ENCODE data around the gene NHSL2.
"Not testable (repeated sequence)": the region's sequence is repeated elsewhere in the genome, so short reads cannot be mapped to it uniquely, and the experiment has no call there.

The NHSL2 gene

DNA sequence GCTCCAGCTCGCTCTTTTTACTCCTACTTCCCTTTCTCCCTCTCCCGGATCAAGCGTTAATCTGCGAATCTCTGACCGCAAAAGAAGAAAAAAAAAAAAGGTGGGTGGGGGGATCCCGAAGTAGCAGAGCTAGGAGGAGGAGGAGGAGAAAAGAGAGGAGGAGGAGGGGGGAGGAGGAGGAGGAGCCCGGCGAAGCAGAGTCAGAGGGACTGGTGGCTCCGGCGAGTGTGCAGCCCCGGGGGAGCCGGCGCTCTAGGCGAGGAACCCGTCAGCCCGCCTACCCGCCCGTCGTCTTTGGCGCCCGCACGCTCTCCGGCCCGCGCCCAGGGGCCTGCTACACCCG is at the start of gene NHSL2:
Gene NHSL2 (plus strand): TSS at position 203 of the 343 bp plus-strand sequence.
- DNase-seq (ENCODE audit: low read depth in 3 of 3) = peak in 2 of 3 experiments; percentile 5 to 31

DNA sequence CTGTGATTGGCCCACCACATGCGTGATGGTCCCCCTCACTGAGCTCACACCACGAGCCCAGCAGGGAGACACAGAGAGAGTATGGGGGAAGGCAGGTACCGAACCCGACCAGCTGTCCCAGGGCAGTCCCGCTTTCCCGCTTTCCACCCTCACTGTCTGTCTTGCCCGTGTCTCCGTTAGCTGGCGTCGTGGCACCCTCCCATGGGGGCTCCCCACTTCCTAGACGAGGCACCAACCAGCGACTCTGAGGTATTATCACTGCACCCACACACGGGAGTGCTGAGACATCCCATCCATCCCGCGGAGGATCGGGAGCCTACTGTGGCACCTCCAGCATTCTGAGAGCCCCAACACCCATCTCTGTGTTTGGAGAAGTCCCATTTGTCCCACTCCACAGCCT is 43.0 kb upstream of the NHSL2 start:
- DNase-seq (ENCODE audit: low read depth in 3 of 3) = no peak

DNA sequence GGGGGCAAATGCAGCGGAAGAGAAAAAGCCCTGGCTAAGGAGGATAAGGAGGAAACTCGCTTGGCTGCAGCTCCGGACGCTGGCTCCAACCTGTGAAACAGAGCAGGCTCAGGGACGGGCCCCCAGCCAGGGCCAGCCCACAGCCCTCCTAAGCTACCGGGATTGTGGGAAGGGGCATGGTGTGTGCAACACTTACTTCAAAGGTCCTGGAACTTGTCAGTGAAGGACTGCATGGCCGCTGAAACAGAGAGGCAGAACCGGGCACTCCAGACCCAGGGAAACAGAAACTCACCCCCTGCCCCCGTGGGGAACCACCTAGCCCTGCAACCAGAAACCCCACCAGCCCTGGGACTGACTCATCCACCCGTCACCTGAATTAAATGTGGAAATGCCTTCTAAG is 41.1 kb upstream of the NHSL2 start:
- not testable (repeated sequence) for DNase-seq (ENCODE audit: low read depth in 3 of 3)

DNA sequence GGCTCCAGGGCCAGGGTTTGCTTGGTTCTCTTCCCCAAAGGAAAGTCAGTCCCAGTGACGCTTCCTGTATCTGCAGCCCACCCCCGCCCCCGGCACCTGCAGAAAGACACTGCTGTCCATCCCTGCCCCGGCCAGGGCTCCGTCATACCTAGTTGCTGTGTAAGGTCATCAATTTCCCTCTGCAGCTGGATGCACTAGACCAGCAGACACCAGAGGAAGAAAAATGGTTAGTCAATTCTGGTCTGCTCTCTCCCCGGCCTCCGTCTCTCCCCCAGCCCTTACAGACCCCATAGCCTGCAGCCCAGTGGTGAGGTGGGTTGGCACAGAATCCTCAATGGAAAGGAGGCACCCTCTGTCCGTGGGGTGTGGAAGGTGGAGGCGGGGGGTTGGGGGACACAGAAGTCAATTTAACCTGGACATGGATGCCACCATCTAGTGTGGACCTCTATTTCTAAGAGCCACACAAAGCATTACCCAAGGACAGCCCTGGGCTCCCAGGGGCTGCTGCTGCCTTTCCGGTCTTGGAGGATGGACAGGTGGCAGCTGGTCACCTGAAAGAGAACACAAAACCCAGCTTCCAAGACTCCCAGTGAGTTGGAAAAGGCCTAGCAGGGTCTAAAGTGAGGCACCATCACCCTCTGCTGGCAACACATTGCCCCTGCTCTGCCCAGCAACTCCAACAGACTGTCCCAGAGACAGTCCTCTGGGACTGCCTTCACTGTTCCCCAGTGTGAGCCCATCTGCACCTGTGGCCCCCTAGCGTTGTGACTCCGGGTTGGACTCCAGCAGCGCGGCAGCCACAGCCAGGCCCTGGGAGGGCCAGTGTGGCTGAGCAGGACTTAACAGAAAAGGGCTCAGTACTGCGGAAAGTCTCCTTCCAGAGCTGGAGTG is 40.2 kb upstream of the NHSL2 start:
- no peak for DNase-seq (ENCODE audit: low read depth in 3 of 3)

DNA sequence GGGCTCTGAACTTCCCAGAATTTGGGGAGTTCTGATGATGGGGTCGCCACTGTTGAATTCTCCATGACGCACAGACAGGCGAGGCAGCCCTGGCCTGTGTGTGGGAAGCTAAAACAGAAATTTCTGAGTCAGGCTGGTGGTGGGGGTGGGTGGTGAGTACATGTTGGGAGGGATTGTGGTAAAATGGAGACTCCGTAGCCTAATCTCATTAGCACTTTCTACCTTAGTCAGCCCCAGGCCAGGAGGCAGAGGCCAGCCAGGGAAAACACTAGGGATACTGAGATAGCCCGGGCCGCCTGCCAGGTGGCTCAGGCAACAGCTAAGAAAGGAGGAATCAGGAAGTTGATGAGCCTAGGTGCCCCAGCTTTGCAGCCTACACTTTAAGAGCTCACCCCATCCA is 39.3 kb upstream of the NHSL2 start:
- no peak for DNase-seq (ENCODE audit: low read depth in 3 of 3)

DNA sequence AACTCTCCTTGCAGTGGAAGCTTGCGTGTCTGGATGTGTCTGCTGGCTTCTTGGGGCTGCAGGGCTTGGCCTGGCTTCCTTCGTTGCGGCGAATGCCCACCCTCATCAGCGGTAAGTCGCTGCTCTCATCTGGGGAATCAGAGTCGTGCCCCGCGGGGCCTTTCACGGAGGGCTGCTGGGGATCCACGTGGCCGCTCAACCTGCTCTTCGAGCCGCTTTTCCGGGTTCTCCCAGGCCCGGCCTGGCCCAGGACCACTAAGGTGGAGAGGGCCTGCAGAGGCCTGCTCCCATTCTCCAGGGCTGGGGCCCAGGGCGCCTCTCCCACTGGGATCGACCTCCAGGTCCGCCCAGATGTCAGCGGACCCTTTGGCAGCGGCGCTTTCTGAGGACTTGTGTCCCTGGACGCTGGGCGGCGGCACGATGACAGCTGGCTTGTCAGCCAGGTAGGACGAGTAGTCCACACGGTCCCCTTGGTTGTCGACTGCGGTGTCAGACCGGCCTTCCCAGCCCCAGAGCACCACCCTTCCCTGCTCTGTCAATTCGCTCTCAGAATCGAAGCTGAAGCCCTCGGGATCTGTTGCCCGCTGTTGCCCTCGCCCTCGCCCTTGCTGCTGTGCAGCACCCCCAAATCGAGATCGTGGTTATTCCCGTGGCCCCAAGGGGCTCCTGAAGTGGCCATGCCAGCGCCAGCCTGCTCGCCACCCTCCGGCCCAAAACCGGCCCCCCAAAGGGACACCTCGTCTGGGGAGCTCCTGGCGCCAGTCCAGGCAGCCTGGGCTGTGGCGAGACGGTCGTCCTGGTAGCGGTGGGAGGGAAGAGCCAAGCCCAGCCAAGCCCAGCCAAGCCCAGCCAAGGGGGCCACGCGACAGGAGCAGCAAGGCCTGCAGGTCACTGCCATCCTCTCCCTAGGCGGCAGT is 37.8 kb upstream of the NHSL2 start:
- no peak for DNase-seq (ENCODE audit: low read depth in 3 of 3)

DNA sequence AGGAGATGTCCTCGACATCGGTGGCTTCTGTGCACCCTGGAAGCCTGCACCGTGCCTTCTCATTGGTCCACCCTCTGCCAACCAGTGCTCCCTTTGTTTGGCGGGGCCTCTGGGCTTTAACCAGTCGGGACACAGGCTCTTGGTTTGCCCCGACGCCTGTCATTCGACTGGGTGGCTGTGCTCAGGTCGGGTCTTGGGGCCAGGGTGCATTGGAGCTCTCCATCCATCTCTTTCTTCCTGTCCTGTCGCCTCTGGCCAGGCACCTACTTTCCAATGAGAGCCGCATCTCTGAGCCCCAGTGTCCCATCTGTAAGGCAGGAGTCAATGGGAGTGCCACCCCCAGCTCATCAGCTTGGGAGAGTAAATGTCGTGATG is 37.2 kb upstream of the NHSL2 start:
- DNase-seq (ENCODE audit: low read depth in 3 of 3) = no peak

DNA sequence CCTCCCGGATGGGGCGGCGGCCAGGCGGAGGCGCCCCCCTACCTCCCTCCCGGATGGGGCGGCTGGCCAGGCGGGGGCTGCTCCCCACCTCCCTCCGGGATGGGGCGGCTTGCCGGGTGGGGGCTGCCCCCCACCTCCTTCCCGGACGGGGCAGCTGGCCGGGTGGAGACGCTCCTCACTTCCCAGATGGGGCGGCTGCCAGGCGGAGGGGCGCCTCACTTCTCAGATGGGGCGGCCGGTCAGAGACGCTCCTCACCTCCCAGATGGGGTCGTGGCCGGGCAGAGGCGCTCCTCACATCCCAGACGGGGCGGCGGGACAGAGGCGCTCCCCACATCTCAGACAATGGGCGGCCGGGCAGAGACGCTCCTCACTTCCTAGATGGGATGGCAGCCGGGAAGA is 33.8 kb upstream of the NHSL2 start:
- DNase-seq (ENCODE audit: low read depth in 3 of 3) = not testable (repeated sequence)

DNA sequence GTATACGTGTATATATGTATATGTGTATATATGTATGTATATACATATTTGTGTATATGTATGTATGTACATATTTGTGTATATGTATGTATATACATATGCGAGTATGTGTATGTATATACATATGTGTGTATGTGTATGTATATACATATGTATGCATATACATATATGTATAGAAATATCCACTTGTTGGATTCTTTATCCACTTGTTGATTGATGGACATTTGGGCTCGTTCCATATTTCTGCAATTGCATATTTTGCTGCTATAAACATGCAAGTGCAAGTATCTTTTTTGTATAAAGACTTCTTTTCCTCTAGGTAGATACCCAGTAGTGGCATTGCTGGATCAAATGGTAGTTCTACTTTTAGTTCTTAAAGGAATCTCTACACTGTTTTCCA is 25.5 kb upstream of the NHSL2 start:
- no peak for DNase-seq (ENCODE audit: low read depth in 3 of 3)

DNA sequence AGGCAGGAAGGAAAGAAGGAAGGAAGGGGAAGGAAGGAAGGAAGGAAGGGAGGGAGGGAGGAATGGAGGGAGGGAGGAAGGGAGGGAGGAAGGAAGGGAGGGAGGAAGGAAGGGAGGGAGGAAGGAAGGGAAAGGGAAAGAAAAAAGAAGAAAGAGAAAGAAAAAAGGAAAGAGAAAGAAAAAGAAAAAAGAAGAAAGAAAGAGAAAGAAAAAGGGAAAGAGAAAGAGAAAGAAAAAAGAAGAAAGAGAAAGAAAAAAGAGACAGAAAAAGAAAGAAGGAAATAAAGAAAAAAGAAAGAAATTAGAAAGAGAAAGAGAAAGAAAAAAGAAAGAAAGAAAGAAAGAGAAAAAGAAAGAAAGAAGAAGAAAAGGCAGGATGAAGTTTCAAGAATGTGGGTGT is 15.0 kb upstream of the NHSL2 start:
- no peak for DNase-seq (ENCODE audit: low read depth in 3 of 3)

DNA sequence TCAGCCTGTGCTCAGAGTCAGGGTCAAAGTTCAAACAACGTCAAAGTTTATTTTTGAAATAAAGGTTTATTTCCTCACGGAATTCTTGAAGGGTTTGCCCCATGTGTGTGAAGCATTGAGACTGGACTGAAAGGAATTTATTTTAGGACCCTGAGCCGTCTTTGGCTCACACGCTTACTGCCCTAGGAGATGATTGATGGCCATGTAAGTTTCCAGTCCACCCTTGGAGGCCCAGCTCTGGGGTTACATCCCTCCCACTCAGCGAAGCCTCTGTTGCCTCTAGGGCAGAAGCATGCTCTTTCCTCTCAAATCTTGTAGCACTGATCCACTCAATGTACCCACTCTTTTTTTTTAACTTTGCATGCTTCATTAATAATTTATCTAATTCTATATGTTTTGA is 4.5 kb upstream of the NHSL2 start:
- no peak for DNase-seq (ENCODE audit: low read depth in 3 of 3)

DNA sequence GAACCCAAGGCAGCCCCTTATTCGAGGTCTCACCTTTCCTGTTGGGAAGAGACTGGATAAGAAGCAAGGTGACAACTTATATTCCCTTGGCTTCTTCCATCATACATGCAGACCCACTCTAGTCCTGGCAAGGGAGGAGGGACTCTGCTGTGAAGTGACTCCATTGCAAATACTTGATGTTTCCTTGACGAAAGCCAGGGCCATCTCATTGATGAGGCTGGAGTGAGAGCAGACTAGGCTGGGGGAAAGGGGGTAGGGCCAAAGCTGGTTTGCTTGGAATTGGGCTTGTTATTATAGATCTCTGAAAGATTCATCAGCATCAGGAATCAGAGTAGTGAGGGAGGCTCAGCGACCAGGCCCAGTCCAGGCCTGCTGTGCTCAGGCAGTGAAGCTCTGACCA is 2.3 kb upstream of the NHSL2 start:
- no peak for DNase-seq (ENCODE audit: low read depth in 3 of 3)

DNA sequence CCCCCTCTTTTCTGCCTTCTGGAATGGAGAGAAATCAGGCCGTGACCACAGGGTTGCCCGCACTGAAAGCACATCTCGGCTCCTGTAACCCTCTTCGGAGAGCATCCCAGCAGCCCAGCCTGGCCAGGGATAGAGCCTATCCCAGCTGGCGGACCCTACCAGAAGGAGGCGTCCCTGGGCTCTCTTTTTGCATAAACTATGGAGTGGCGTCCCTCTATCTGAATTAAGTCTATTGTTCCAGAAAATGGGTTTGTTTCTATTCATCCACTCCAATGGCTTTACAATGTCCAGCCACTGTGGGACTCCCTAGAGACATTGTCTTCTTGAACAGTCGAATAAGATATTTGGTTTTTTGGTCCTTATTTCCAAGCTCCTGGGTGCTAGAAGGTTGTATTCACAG is 689 bp upstream of the NHSL2 start:
- DNase-seq (ENCODE audit: low read depth in 3 of 3) = no peak

DNA sequence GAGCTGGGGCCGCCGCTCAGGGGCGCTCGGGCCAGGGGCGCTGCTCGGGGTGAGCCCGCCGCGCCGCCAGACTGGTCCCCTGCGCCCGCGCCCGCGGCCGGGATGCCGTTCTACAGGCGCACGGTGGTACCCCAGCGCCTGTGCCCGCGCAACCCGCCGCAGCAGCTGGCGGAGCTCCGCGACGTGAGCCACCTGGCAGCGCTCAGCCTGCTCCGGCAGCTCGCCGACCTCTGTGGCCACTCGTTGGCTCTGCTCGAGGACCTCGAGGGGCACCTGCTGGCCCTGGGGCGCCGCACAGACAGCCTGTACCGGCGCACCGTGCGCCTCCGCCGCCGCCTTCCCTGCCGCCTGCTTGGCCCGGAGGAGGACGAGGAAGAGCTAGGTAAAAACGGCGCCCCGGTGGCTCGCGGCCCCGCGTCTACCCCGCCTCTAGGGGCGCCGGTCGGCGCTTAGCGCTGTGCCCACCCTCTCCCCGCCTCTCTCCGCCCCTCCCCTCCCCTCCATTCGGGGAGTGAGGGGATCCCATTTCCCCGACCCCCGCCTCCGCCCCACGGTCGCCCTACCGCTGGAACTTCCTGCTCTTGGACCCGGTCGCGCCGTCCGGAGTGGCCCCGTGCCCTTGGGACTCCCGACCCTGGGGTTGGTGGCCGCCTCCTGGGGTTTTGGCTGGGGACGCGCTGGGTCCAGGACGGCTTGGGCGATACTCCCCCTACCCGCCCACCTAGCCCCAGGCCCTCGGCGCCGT is 513 bp downstream of the NHSL2 start:
- DNase-seq (ENCODE audit: low read depth in 3 of 3) = peak in 2 of 3 experiments; percentile 7 to 27

DNA sequence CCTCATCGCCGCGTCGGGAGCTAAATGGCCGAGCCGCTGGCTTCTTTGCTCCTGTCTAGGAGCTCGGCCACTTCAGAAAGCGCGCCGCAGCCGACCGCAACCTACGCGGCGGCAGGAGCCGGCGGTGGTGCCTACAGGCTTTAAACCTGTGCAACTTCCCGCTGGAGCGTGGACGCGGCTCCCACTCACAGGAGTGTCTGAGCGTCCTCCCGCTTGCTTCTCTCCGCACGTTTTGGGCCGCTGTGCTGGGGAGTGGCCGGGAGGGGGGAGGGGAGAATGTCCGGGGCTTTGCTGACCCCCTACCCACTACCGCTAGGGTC is 1.0 kb downstream of the NHSL2 start:
- DNase-seq (ENCODE audit: low read depth in 3 of 3) = no peak

DNA sequence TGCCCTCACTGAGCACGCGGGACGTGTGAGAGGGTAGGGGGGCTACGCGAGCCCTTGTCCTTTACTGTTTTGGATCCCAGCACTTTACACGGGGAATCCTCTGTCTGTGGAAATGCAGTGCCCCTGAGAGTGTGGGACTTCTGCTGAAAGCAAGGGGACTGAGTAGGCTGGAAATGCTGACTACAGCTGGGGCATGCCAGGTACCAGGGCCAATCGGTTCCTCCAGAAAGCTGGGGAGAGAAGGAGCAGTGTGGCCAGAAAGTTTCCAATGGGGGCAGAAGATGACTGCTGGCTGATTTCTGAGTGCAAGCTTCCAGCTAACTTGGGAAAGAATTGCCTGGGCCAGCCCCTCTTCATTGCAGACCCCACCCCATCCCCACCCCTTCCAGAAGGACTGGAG is 1.5 kb downstream of the NHSL2 start:
- DNase-seq (ENCODE audit: low read depth in 3 of 3) = no peak

DNA sequence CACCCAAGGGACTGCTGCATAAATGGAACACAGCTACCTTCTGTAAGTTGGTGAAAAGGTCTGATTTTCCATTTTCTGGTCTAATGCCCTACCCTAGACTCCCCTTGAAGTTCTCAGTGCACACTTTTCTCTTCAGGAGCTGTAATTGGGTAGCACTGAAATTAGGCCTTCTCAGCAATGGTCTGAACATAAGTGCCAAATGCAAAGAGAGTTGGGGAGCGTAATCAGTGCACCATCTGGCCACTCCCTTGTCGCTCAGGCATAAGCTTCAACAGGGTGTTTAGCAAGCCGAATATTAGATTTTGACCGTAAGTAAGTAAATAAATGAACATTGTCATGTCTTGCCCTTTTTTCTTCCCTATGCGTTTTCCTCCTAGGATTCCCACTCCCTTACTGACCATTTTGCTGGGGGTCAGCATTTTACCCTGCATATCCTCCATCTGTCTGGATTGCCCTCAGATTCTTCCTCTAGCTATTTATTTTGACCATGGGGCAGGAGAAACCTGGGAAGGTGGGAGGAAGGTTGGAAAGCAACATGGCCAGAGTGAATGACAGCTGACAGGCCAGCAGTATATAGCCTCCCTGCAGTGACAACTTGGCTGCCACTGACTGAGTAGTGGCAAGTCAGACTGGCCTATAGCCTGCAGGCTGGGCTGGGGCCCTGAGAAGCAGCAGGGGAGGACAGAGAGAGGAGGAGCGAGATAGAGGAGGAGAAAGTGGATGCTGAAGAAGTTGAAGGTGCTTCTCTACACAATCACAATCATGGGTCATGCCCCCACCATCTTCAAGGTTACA is 2.7 kb downstream of the NHSL2 start:
- DNase-seq (ENCODE audit: low read depth in 3 of 3) = no peak

DNA sequence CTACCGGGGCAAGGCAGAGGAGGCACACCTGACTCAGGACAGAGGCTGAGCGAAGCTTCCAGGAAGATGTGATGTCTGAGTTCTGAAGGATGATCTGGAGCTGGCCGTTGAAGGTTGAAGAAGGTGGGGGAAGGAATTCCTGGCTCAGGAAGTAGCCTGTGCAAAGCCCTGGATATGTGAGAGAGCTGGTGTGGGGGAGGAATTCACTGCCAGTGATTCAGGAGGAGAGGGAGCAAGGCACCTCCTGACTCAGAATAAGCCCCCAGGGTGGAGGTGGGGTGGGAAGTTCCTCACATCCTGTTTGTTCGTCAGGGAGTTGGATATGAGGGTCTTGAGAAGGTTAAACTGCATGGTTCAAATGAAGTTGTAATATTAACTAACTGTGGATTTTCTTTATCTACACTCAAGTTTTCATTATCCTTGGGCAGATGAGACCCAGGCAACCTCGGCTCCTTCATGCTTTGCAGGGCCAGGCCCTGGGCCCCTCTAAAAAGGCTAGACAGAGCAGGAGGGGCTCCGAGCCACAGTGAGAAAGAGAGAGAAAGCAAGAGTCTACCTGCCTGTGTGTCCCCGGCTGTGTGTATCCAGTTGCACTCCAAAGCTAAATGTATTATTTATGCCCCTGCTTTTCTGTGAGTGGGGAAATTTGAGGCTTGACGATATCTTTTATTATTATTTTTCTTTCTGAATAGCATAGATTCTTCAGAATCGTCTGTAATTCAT is 7.1 kb downstream of the NHSL2 start:
- no peak for DNase-seq (ENCODE audit: low read depth in 3 of 3)

DNA sequence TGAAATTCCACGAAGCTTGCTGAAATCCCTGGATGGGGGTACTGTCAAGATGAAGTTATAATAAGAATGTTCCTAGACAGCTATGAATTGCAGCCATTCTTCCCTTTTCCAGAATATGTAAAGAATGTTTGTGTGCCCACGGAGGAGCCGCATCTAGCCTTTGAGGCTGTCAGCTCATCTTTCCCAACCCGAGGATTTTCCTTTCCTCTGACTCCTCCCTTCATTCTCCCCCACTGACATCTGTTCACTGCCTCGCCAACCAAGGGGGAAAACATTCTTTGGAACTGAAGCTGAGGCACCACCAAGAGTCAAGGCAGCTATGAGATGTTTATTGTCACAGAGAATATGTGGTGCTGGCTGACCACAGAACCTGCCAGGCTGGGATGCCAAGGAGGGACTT is 8.8 kb downstream of the NHSL2 start:
- DNase-seq (ENCODE audit: low read depth in 3 of 3) = no peak

DNA sequence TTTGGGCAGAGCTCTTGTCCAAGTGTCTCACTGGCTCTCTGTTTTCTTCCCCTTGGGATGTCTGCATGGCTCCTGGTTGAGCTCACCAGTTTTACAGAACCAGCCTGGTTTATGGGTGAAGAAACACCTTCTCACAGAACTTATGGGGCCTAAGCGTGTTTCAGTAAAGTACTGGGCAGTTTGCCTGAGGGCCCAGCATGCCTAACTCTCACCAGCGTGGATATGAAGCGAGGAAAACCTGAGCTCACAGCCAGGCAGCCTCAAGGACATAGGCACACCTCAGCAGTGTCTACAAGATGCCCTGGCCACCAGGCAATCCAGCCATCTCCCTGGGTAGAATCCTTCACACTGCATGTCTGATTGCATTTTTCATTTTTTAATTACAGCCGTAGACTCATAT is 9.2 kb downstream of the NHSL2 start:
- DNase-seq (ENCODE audit: low read depth in 3 of 3) = no peak

DNA sequence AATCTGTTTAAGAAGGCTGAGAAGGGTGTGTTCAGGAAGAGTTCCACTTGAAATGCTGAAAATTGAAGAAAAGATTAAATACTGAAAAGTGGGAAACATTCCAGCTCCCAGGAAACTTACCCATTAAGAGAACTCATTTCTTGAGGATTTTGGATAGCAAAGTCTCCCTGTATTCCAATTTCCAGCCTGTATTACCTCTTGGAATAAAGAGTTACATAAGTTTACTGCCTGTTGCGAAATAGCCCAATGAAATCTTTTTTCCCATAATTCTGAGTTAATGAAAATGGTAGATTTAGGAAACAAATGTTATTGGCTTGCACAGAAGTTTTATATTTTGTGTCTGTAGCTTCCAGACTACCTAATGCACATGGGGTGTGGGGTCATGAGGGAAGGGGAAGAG is 12.0 kb downstream of the NHSL2 start:
- no peak for DNase-seq (ENCODE audit: low read depth in 3 of 3)
